Osteocyte (in vitro differentiated cells): ENCODE data around the gene HM13. TPM values are rescaled to one million over a fixed set of nuclear protein-coding genes. Genes with fewer than 3 reads are reported as not detected.
"Not testable (repeated sequence)": the region's sequence is repeated elsewhere in the genome, so short reads cannot be mapped to it uniquely, and the experiment has no call there.

Source experiments
- DNase-seq: peaks from one replicate; pipeline ENCODE4 v3.0.0; 2021; ENCODE audit warnings: mixed read lengths; ENCODE audit not compliant: unreplicated experiment; ENCODE audit errors: extremely low spot score
- H3K27ac Mint-ChIP-seq: one replicate; pipeline ENCODE4 v1.8.0; 2021; ENCODE audit warnings: mild to moderate bottlenecking, mixed read lengths; ENCODE audit not compliant: unreplicated experiment
- H3K27me3 Mint-ChIP-seq: one replicate; pipeline ENCODE4 v1.8.0; 2021; ENCODE audit warnings: mixed read lengths; ENCODE audit not compliant: unreplicated experiment
- H3K36me3 Mint-ChIP-seq: one replicate; pipeline ENCODE4 v1.8.0; 2021; ENCODE audit warnings: mixed read lengths; ENCODE audit not compliant: unreplicated experiment
- H3K4me1 Mint-ChIP-seq: one replicate; pipeline ENCODE4 v1.8.0; 2021; ENCODE audit warnings: mixed read lengths; ENCODE audit not compliant: unreplicated experiment
- H3K4me3 Mint-ChIP-seq: one replicate; pipeline ENCODE4 v1.8.0; 2021; ENCODE audit warnings: mild to moderate bottlenecking, moderate library complexity, mixed read lengths; ENCODE audit not compliant: unreplicated experiment
- H3K9me3 Mint-ChIP-seq: one replicate; pipeline ENCODE4 v1.8.0; 2021; ENCODE audit warnings: mixed read lengths; ENCODE audit not compliant: unreplicated experiment
- CTCF ChIP-seq: fragments of 200-600 bp; sonication (generic); IDR thresholded peaks from 2 replicates; pipeline ENCODE4 v1.5.0; 2021; ENCODE audit warnings: antibody characterized with exemption, mild to moderate bottlenecking, moderate library complexity
- total RNA-seq: library from RNA; stranded (reverse); gene quantifications from 2 replicates; pipeline ENCODE4 v1.2.1, GENCODE V29; 2021

Gene HM13
- total RNA-seq, 1 donor from 2014 or later, result 173 TPM

GRCh38 chr20:31578448-31579138, 64.4 kb downstream of the HM13 start:
- no peaks in the 10 kb centered on the region for H3K27me3 Mint-ChIP-seq
- no peak overlapping the region for H3K4me3 Mint-ChIP-seq
- TF ChIP-seq CTCF, result no peak
- no peaks in the 10 kb centered on the region for H3K36me3 Mint-ChIP-seq
- no peak for DNase-seq
- peaks cover 6% of the 10 kb centered on the region for H3K4me1 Mint-ChIP-seq
- no peaks in the 10 kb centered on the region for H3K9me3 Mint-ChIP-seq
- no peak overlapping the region for H3K27ac Mint-ChIP-seq

- Mint-ChIP-seq H3K4me3 (no peak overlapping the region), H3K27ac (no peak overlapping the region), H3K4me1 (no peaks in the 10 kb centered on the region), H3K36me3 (no peaks in the 10 kb centered on the region), H3K27me3 (no peaks in the 10 kb centered on the region), H3K9me3 (no peaks in the 10 kb centered on the region)
- no peak for TF ChIP-seq CTCF
- no peak for DNase-seq
Measured at GRCh38 chr20:31579245-31579644, 65.0 kb downstream of the HM13 start.

- not testable (repeated sequence) for H3K9me3 Mint-ChIP-seq, H3K36me3 Mint-ChIP-seq, H3K4me3 Mint-ChIP-seq, H3K4me1 Mint-ChIP-seq, DNase-seq, H3K27me3 Mint-ChIP-seq, H3K27ac Mint-ChIP-seq
Measured at GRCh38 chr20:31579941-31580651, 65.9 kb downstream of the HM13 start.

GRCh38 chr20:31580706-31581105, 66.5 kb downstream of the HM13 start:
- Mint-ChIP-seq H3K4me1 (no peaks in the 10 kb centered on the region), H3K27me3 (no peaks in the 10 kb centered on the region), H3K27ac (no peak overlapping the region), H3K36me3 (no peaks in the 10 kb centered on the region), H3K9me3 (no peaks in the 10 kb centered on the region), H3K4me3 (no peak overlapping the region)
- TF ChIP-seq CTCF, result no peak
- no peak for DNase-seq

GRCh38 chr20:31581391-31581790, 67.1 kb downstream of the HM13 start:
- H3K9me3 Mint-ChIP-seq, result no peaks in the 10 kb centered on the region
- no peak for TF ChIP-seq CTCF
- no peak for DNase-seq
- H3K4me3 Mint-ChIP-seq, result no peak overlapping the region
- no peaks in the 10 kb centered on the region for H3K27me3 Mint-ChIP-seq
- H3K36me3 Mint-ChIP-seq, result no peaks in the 10 kb centered on the region
- H3K4me1 Mint-ChIP-seq, result no peaks in the 10 kb centered on the region
- H3K27ac Mint-ChIP-seq, result no peak overlapping the region
